ENCODE results near the gene PRXL2B. TPM values are rescaled to one million over a fixed set of nuclear protein-coding genes. Genes with fewer than 3 reads are reported as not detected.

The PRXL2B gene
- total RNA-seq, 4 donors from 2014 or later: 33.7 to 101 (median 50.1) TPM

GRCh38 chr1:2639203-2639602 is 52.6 kb downstream of the PRXL2B start:
- no peaks in the 10 kb centered on the region for H3K36me3 ChIP-seq
- in situ Hi-C loops (cut with MboI; ENCODE audit: low pct_ligation_motif_present in 1 of 4, low pct_unique_long_range_greater_than_20kb in 1 of 4, low sequenced_read_pairs in 3 of 4) (loop anchor here in 1 of 4 donors (25.0 kb wide), 1 partner anchor 227 kb away; the partner anchor contains the start of gene PEX10), intact Hi-C loops (cut with DNase I; ENCODE audit: low total_unique reads) (no loop called here)
- TF ChIP-seq CTCF (IDR thresholded peaks at IDR 0.05): no peak
- TF ChIP-seq POLR2AphosphoS5 (IDR thresholded peaks at IDR 0.05): no peak
- TF ChIP-seq EP300 (IDR thresholded peaks at IDR 0.05; ENCODE audit: low read depth): no peak
- TF ChIP-seq POLR2A (IDR thresholded peaks at IDR 0.05): no peak
- no peak for DNase-seq
- peaks cover 24% of the 10 kb centered on the region for H3K27me3 ChIP-seq
- H3K9me3 ChIP-seq: peaks cover 0 to 5% of the 10 kb centered on the region in 2 donors
- H3K4me3 ChIP-seq: no peak overlapping the region
- 31% methylated on average over 11 of the region's 11 CpGs; no CpG with 5 or more reads in 1 of the 2 donors for WGBS, 2 donors (ENCODE audit: low coverage in 1 of 2)
- H3K4me1 ChIP-seq: peaks cover 11 to 19% (median 17%) of the 10 kb centered on the region in 4 donors
- H3K27ac ChIP-seq: no peak overlapping the region

- in situ Hi-C loops (cut with MboI; ENCODE audit: low pct_ligation_motif_present in 1 of 4, low pct_unique_long_range_greater_than_20kb in 1 of 4, low sequenced_read_pairs in 3 of 4): loop anchor here in 2 of 4 donors (10.0 to 25.0 kb wide), 2 partner anchors 225 to 228 kb away; partner anchors contain the start of gene PEX10 (in 2 of the 2)
- WGBS, 2 donors (ENCODE audit: low coverage in 1 of 2): 40 to 65% methylated on average over 3 to 26 of the region's 26 CpGs
- Histone ChIP-seq H3K4me3 (no peak overlapping the region), H3K27me3 (peaks cover 22% of the 10 kb centered on the region), H3K9me3 (peaks cover 0 to 5% of the 10 kb centered on the region in 2 donors), H3K36me3 (no peaks in the 10 kb centered on the region), H3K27ac (no peak overlapping the region), H3K4me1 (peaks cover 11 to 19% (median 17%) of the 10 kb centered on the region in 4 donors)
- no peak for DNase-seq
- no peak for TF ChIP-seq CTCF (IDR thresholded peaks at IDR 0.05)
- TF ChIP-seq EP300 (IDR thresholded peaks at IDR 0.05; ENCODE audit: low read depth): no peak
- TF ChIP-seq POLR2AphosphoS5 (IDR thresholded peaks at IDR 0.05): no peak
- intact Hi-C loops (cut with DNase I; ENCODE audit: low total_unique reads): no loop called here
Observed at GRCh38 chr1:2639607-2640521, 53.3 kb downstream of the PRXL2B start.

DNA sequence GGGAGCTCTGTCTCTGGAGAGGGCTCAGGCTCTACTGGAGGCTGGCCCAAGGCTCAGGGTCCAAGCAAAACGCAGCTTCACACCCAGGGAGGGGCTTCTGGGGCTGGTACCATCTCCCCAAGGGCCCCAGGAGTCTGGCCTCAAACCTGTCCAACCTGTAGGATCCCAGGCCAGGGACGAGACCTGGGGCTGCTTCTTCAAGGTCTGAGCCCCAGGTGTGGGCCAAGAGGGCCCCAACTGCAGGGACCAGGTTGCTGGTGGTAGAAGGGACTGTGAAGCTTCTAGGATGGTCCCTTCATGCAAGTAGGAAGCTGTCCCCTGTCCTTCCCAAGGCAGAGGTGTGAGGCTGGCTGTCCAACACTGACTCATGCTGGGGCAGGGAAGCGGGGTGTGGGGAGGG is 54.0 kb downstream of the PRXL2B start:
- H3K4me1 ChIP-seq: peaks cover 11 to 19% (median 17%) of the 10 kb centered on the region in 4 donors
- intact Hi-C loops (cut with DNase I; ENCODE audit: low total_unique reads) (no loop called here), in situ Hi-C loops (cut with MboI; ENCODE audit: low pct_ligation_motif_present in 1 of 4, low pct_unique_long_range_greater_than_20kb in 1 of 4, low sequenced_read_pairs in 3 of 4) (loop anchor here in 2 of 4 donors (10.0 to 25.0 kb wide), 2 partner anchors 226 to 228 kb away; partner anchors contain the start of gene PEX10 (in 2 of the 2))
- peaks cover 16% of the 10 kb centered on the region for H3K27me3 ChIP-seq
- 63% methylated on average over 1 of the region's 3 CpGs; no CpG with 5 or more reads in 1 of the 2 donors for WGBS, 2 donors (ENCODE audit: low coverage in 1 of 2)
- H3K9me3 ChIP-seq: peaks cover 0 to 5% of the 10 kb centered on the region in 2 donors
- no peak for TF ChIP-seq EP300 (IDR thresholded peaks at IDR 0.05; ENCODE audit: low read depth)
- no peak for TF ChIP-seq CTCF (IDR thresholded peaks at IDR 0.05)
- no peak for TF ChIP-seq POLR2AphosphoS5 (IDR thresholded peaks at IDR 0.05)
- no peak for TF ChIP-seq POLR2A (IDR thresholded peaks at IDR 0.05)
- no peak overlapping the region for H3K27ac ChIP-seq
- DNase-seq: no peak
- no peak overlapping the region for H3K4me3 ChIP-seq
- no peaks in the 10 kb centered on the region for H3K36me3 ChIP-seq

Other genes starting within 250 kb of the PRXL2B start
- 10 to 100 TPM in 3 of 4 donors, 1 to 10 TPM in 1; 3.0 to 34.0 (median 12.5) TPM for gene MORN1, start 195.2 kb upstream of the PRXL2B start, total RNA-seq
- gene RER1, start 194.9 kb upstream of the PRXL2B start, total RNA-seq: 100 to 1,000 TPM in 3 of 4 donors, 10 to 100 TPM in 1; 36.2 to 129 (median 111) TPM
- gene PEX10, start 174.2 kb upstream of the PRXL2B start, total RNA-seq: 10 to 100 TPM; 16.9 to 28.8 (median 21.3) TPM
- gene PLCH2, start 110.5 kb upstream of the PRXL2B start, total RNA-seq: 1 to 10 TPM in 3 of 4 donors, under 1 TPM in 1; 1.00 to 7.3 (median 4.6) TPM
- gene PANK4, start 60.2 kb upstream of the PRXL2B start, total RNA-seq: 10 to 100 TPM; 41.1 to 58.3 (median 47.3) TPM
- 1 to 10 TPM in 1 of 4 donors, under 1 TPM in 1, not detected in 2; 0.64 to 1.1 TPM for gene HES5, start 56.5 kb upstream of the PRXL2B start, total RNA-seq
- gene TNFRSF14, start 30.4 kb upstream of the PRXL2B start, total RNA-seq: 100 to 1,000 TPM; 178 to 758 (median 278) TPM
- gene MMEL1, start 46.2 kb downstream of the PRXL2B start, total RNA-seq: 10 to 100 TPM in 3 of 4 donors, not detected in 1; 10.5 to 16.7 (median 12.4) TPM
- gene TTC34, start 214.9 kb downstream of the PRXL2B start, total RNA-seq: 1 to 10 TPM in 2 of 4 donors, under 1 TPM in 2; 0.14 to 6.0 (median 0.75) TPM

Measured in transverse colon (tissue), 4 donors.